ENCODE data around the gene KRT14. TPM values are rescaled to one million over a fixed set of nuclear protein-coding genes. Genes with fewer than 3 reads are reported as not detected.
"Not testable (repeated sequence)": the region's sequence is repeated elsewhere in the genome, so short reads cannot be mapped to it uniquely, and the experiment has no call there.

The KRT14 gene
- total RNA-seq, 1 donor from 2014 or later, result not detected

GRCh38 chr17:41620583-41621434, 34.1 kb upstream of the KRT14 start:
- DNase-seq, result peak; percentile 15
- H3K4me1 Mint-ChIP-seq (ENCODE audit: low read depth, unreplicated experiment), result no peaks in the 10 kb centered on the region
- no peak overlapping the region for H3K4me3 Mint-ChIP-seq (ENCODE audit: unreplicated experiment)
- H3K36me3 Mint-ChIP-seq (ENCODE audit: unreplicated experiment), result peaks cover 6% of the 10 kb centered on the region
- no peak overlapping the region for H3K27ac Mint-ChIP-seq (ENCODE audit: unreplicated experiment)
- TF ChIP-seq CTCF (IDR thresholded peaks at IDR 0.05; ENCODE audit: partially characterized antibody, unreplicated experiment), result no peak
- H3K27me3 Mint-ChIP-seq (ENCODE audit: unreplicated experiment), result peaks cover 2% of the 10 kb centered on the region
- H3K9me3 Mint-ChIP-seq (ENCODE audit: unreplicated experiment), result peaks cover 3% of the 10 kb centered on the region

GRCh38 chr17:41619927-41620582, 33.4 kb upstream of the KRT14 start:
- not testable (repeated sequence) for H3K36me3 Mint-ChIP-seq (ENCODE audit: unreplicated experiment); H3K27me3 Mint-ChIP-seq (ENCODE audit: unreplicated experiment); H3K4me1 Mint-ChIP-seq (ENCODE audit: low read depth, unreplicated experiment); H3K27ac Mint-ChIP-seq (ENCODE audit: unreplicated experiment); H3K9me3 Mint-ChIP-seq (ENCODE audit: unreplicated experiment)
- DNase-seq, result peak; percentile 8
- H3K4me3 Mint-ChIP-seq (ENCODE audit: unreplicated experiment), result peak overlapping the region; percentile 5

GRCh38 chr17:41619036-41619926, 32.6 kb upstream of the KRT14 start:
- Mint-ChIP-seq H3K27ac (ENCODE audit: unreplicated experiment) (no peak overlapping the region), H3K27me3 (ENCODE audit: unreplicated experiment) (peaks cover 2% of the 10 kb centered on the region), H3K4me3 (ENCODE audit: unreplicated experiment) (no peak overlapping the region), H3K4me1 (ENCODE audit: low read depth, unreplicated experiment) (no peaks in the 10 kb centered on the region), H3K36me3 (ENCODE audit: unreplicated experiment) (peaks cover 6% of the 10 kb centered on the region), H3K9me3 (ENCODE audit: unreplicated experiment) (peaks cover 3% of the 10 kb centered on the region)
- TF ChIP-seq CTCF (IDR thresholded peaks at IDR 0.05; ENCODE audit: partially characterized antibody, unreplicated experiment), result no peak
- DNase-seq, result peak; percentile 7

GRCh38 chr17:41618341-41619035, 31.8 kb upstream of the KRT14 start:
- no peak overlapping the region for H3K27ac Mint-ChIP-seq (ENCODE audit: unreplicated experiment)
- no peak for TF ChIP-seq CTCF (IDR thresholded peaks at IDR 0.05; ENCODE audit: partially characterized antibody, unreplicated experiment)
- no peaks in the 10 kb centered on the region for H3K4me1 Mint-ChIP-seq (ENCODE audit: low read depth, unreplicated experiment)
- H3K4me3 Mint-ChIP-seq (ENCODE audit: unreplicated experiment), result no peak overlapping the region
- H3K36me3 Mint-ChIP-seq (ENCODE audit: unreplicated experiment), result peaks cover 6% of the 10 kb centered on the region
- peaks cover 3% of the 10 kb centered on the region for H3K9me3 Mint-ChIP-seq (ENCODE audit: unreplicated experiment)
- peaks cover 2% of the 10 kb centered on the region for H3K27me3 Mint-ChIP-seq (ENCODE audit: unreplicated experiment)
- DNase-seq, result peak; percentile 2

- H3K36me3 Mint-ChIP-seq (ENCODE audit: unreplicated experiment), result peaks cover 6% of the 10 kb centered on the region
- H3K27ac Mint-ChIP-seq (ENCODE audit: unreplicated experiment), result no peak overlapping the region
- peak; percentile 9 for DNase-seq
- no peak for TF ChIP-seq CTCF (IDR thresholded peaks at IDR 0.05; ENCODE audit: partially characterized antibody, unreplicated experiment)
- H3K27me3 Mint-ChIP-seq (ENCODE audit: unreplicated experiment), result peaks cover 5% of the 10 kb centered on the region
- no peaks in the 10 kb centered on the region for H3K4me1 Mint-ChIP-seq (ENCODE audit: low read depth, unreplicated experiment)
- H3K4me3 Mint-ChIP-seq (ENCODE audit: unreplicated experiment), result no peak overlapping the region
- peaks cover 3% of the 10 kb centered on the region for H3K9me3 Mint-ChIP-seq (ENCODE audit: unreplicated experiment)
These were observed 31.0 kb upstream of the KRT14 start for GRCh38 chr17:41617698-41618097.

Data from glutamatergic neuron (in vitro differentiated cells).